Gastroesophageal sphincter (tissue), 3 donors: ENCODE data around the gene FCMR.

Source experiments
- EP300 ChIP-seq: sonication (generic); formaldehyde crosslinking; IDR thresholded peaks from one replicate; pipeline ENCODE4 v1.6.1; 2017; ENCODE audit warnings: antibody characterized with exemption, mild to moderate bottlenecking
- POLR2AphosphoS5 ChIP-seq: sonication (generic); formaldehyde crosslinking; IDR thresholded peaks from one replicate; pipeline ENCODE4 v1.6.1; 2017; ENCODE audit warnings: antibody characterized with exemption
- TF ChIP-seq, protein P1 (sequence below), 4 experiments: fragments of 200-600 bp in 2 of 4; fragments of 450-650 bp in 2 of 4; sonication (generic) in 1 of 4; IDR thresholded peaks; one replicate each; pipeline ENCODE4 v1.5.1; 2017 to 2019; ENCODE audit warnings: antibody characterized with exemption in 4 of 4, mild to moderate bottlenecking in 2 of 4, moderate library complexity in 2 of 4

DNA sequence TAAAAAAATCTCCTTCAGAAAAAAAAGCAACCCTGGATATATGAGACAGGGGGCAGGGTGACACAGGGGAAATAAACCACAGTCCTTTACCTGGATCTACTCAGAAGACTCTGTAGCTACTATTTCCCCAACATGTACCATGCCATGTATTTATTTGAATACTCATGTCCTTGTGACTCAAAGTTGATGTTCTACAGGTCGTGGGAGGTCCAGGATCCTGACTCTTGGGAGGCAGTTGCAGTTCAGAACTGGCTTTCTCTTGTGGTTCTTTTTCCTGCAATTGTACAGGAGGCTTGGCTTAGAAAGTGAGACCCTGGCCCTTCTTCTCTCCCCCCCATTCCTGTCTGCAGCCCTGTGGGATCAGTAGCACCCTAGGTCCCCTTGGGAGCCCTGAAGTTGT is 30.3 kb downstream of the FCMR start:
- TF ChIP-seq, protein P1, sequence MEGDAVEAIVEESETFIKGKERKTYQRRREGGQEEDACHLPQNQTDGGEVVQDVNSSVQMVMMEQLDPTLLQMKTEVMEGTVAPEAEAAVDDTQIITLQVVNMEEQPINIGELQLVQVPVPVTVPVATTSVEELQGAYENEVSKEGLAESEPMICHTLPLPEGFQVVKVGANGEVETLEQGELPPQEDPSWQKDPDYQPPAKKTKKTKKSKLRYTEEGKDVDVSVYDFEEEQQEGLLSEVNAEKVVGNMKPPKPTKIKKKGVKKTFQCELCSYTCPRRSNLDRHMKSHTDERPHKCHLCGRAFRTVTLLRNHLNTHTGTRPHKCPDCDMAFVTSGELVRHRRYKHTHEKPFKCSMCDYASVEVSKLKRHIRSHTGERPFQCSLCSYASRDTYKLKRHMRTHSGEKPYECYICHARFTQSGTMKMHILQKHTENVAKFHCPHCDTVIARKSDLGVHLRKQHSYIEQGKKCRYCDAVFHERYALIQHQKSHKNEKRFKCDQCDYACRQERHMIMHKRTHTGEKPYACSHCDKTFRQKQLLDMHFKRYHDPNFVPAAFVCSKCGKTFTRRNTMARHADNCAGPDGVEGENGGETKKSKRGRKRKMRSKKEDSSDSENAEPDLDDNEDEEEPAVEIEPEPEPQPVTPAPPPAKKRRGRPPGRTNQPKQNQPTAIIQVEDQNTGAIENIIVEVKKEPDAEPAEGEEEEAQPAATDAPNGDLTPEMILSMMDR (IDR thresholded peaks at IDR 0.05) = no peak
- TF ChIP-seq EP300 (no peak), POLR2AphosphoS5 (no peak)
